Hematopoietic multipotent progenitor cell (in vitro differentiated cells): ENCODE data around the gene ARHGAP26. TPM values are rescaled to one million over a fixed set of nuclear protein-coding genes. Genes with fewer than 3 reads are reported as not detected.
A peak's percentile ranks its signal among the peaks of the same experiment; 100 is the strongest.

ENCODE experiments used
- DNase-seq, 3 donors: peaks; one replicate each; pipeline ENCODE4 v3.0.0-alpha.2; 2011 to 2015; ENCODE audit warnings: low read depth in 2 of 3, low spot score in 2 of 3
- total RNA-seq: library from RNA; depleted of rRNA; stranded (reverse); fragments of >200 nt; gene quantifications from one replicate; pipeline ENCODE4 v1.2.3, GENCODE V29; 2012

The ARHGAP26 gene
- total RNA-seq, 1 donor, result 14.5 TPM

GRCh38 chr5:143222287-143223231 is 452.4 kb downstream of the ARHGAP26 start:
- DNase-seq, result peak; percentile 13 to 96 (median 88)

GRCh38 chr5:143224672-143225071 is 454.5 kb downstream of the ARHGAP26 start:
- DNase-seq, result no peak

- no peak for DNase-seq
Measured at GRCh38 chr5:143225511-143225910, 455.3 kb downstream of the ARHGAP26 start.

GRCh38 chr5:143226361-143226760 is 456.2 kb downstream of the ARHGAP26 start:
- DNase-seq, result no peak

GRCh38 chr5:143226872-143227271 is 456.7 kb downstream of the ARHGAP26 start:
- no peak for DNase-seq

- DNase-seq, result no peak
Measured at GRCh38 chr5:143227301-143227700, 457.1 kb downstream of the ARHGAP26 start.

- no peak for DNase-seq
Measured at GRCh38 chr5:143228597-143229293, 458.6 kb downstream of the ARHGAP26 start.

GRCh38 chr5:143229426-143229895 is 459.3 kb downstream of the ARHGAP26 start:
- no peak for DNase-seq

- peak in 1 of 3 donors; percentile 69 for DNase-seq
Measured at GRCh38 chr5:143229896-143230675, 459.9 kb downstream of the ARHGAP26 start.

- DNase-seq, result no peak
Measured at GRCh38 chr5:143230676-143230996, 460.5 kb downstream of the ARHGAP26 start.

GRCh38 chr5:143231416-143231815 is 461.2 kb downstream of the ARHGAP26 start:
- DNase-seq, result no peak

GRCh38 chr5:143231973-143232812 is 462.0 kb downstream of the ARHGAP26 start:
- no peak for DNase-seq

- DNase-seq, result no peak
Measured at GRCh38 chr5:143233031-143233430, 462.9 kb downstream of the ARHGAP26 start.

GRCh38 chr5:143234162-143234842 is 464.1 kb downstream of the ARHGAP26 start:
- no peak for DNase-seq

- DNase-seq, result no peak
Measured at GRCh38 chr5:143235423-143235822, 465.2 kb downstream of the ARHGAP26 start.

GRCh38 chr5:143236682-143237081 is 466.5 kb downstream of the ARHGAP26 start:
- DNase-seq, result no peak

- no peak for DNase-seq
Measured at GRCh38 chr5:143237664-143238063, 467.5 kb downstream of the ARHGAP26 start.

- DNase-seq, result no peak
Measured at GRCh38 chr5:143238620-143239019, 468.4 kb downstream of the ARHGAP26 start.

- DNase-seq, result no peak
Measured at GRCh38 chr5:143239882-143240518, 469.8 kb downstream of the ARHGAP26 start.
